Neuronal stem cell (in vitro differentiated cells): ENCODE measurements around the gene MSX2.

ENCODE experiments used
- DNase-seq: peaks from one replicate; pipeline ENCODE4 v3.0.0-alpha.2; 2013; ENCODE audit warnings: low spot score
- H2AFZ ChIP-seq: one replicate; pipeline ENCODE4 v1.6.1; 2013; ENCODE audit warnings: mild to moderate bottlenecking, low read length, inconsistent platforms
- H2AK5ac ChIP-seq: 2 replicates; pipeline ENCODE4 v1.6.1; 2013; ENCODE audit warnings: low read depth, mild to moderate bottlenecking, inconsistent platforms, low read length, moderate library complexity, mixed read lengths
- H2BK120ac ChIP-seq: 2 replicates; pipeline ENCODE4 v1.6.1; 2013; ENCODE audit warnings: low read depth, mild to moderate bottlenecking, inconsistent platforms, low read length, moderate library complexity, mixed read lengths
- H2BK12ac ChIP-seq: one replicate; pipeline ENCODE4 v1.6.1; 2013; ENCODE audit warnings: low read length, inconsistent platforms
- H2BK15ac ChIP-seq: 2 replicates; pipeline ENCODE4 v1.6.1; 2013; ENCODE audit warnings: mild to moderate bottlenecking, low read length, inconsistent platforms, mixed read lengths
- H2BK5ac ChIP-seq: one replicate; pipeline ENCODE4 v1.6.1; 2013; ENCODE audit warnings: inconsistent platforms, mild to moderate bottlenecking, low read length, moderate library complexity
- H3K14ac ChIP-seq: one replicate; pipeline ENCODE4 v1.6.1; 2013; ENCODE audit warnings: low read length, inconsistent platforms
- H3K18ac ChIP-seq: 2 replicates; pipeline ENCODE4 v1.6.1; 2013; ENCODE audit warnings: low read length, inconsistent platforms
- H3K23ac ChIP-seq: 2 replicates; pipeline ENCODE4 v1.6.1; 2013; ENCODE audit warnings: low read depth, mild to moderate bottlenecking, mixed read lengths, low read length, inconsistent platforms; ENCODE audit not compliant: poor library complexity
- H3K27ac ChIP-seq: replicated peaks from 3 replicates; pipeline ENCODE4 v1.5.1; 2013; ENCODE audit warnings: low read length, inconsistent platforms
- H3K27me3 ChIP-seq, 3 experiments: 2 replicates each; pipeline ENCODE4 v1.6.1; 2013; ENCODE audit warnings: low read length in 3 of 3, mild to moderate bottlenecking in 2 of 3, inconsistent platforms in 1 of 3, low read depth in 1 of 3, mixed read lengths in 1 of 3, moderate library complexity in 1 of 3; ENCODE audit not compliant: control insufficient read depth in 3 of 3, insufficient read depth in 3 of 3
- H3K36me3 ChIP-seq, 2 donors: replicated peaks in 1 of 2; 2 replicates each; pipeline ENCODE4 v1.6.1; 2013; ENCODE audit warnings: low read length in 2 of 2; ENCODE audit not compliant: control insufficient read depth in 2 of 2, insufficient read depth in 2 of 2
- H3K4ac ChIP-seq: 2 replicates; pipeline ENCODE4 v1.6.1; 2013; ENCODE audit warnings: inconsistent platforms, mild to moderate bottlenecking, low read length, moderate library complexity
- H3K4me1 ChIP-seq, 2 donors: 1 replicate in 1 of 2; 2 replicates in 1 of 2; pipeline ENCODE4 v1.6.1; 2013; ENCODE audit warnings: low read length in 2 of 2, low read depth in 1 of 2; ENCODE audit not compliant: control insufficient read depth in 2 of 2, insufficient read depth in 1 of 2
- H3K4me2 ChIP-seq: one replicate; pipeline ENCODE4 v1.6.1; 2013; ENCODE audit warnings: mild to moderate bottlenecking, low read length, inconsistent platforms; ENCODE audit not compliant: insufficient read depth, poor library complexity, severe bottlenecking
- H3K4me3 ChIP-seq, 2 donors: 2 replicates each; pipeline ENCODE4 v1.5.1; 2013; ENCODE audit warnings: low read length in 2 of 2, mild to moderate bottlenecking in 2 of 2, inconsistent platforms in 1 of 2, moderate library complexity in 1 of 2
- H3K79me1 ChIP-seq: one replicate; pipeline ENCODE4 v1.6.1; 2013; ENCODE audit warnings: low read depth, mild to moderate bottlenecking, inconsistent platforms, low read length, moderate library complexity
- H3K9ac ChIP-seq: one replicate; pipeline ENCODE4 v1.6.1; 2013; ENCODE audit warnings: mild to moderate bottlenecking, low read depth, low read length, inconsistent platforms; ENCODE audit not compliant: poor library complexity
- H3K9me3 ChIP-seq, 2 donors: replicated peaks in 1 of 2; 2 replicates each; pipeline versions ENCODE3 to v1.6.1; 2013; ENCODE audit warnings: low read length in 2 of 2, mild to moderate bottlenecking in 2 of 2, inconsistent platforms in 1 of 2, low read depth in 1 of 2, mixed read lengths in 1 of 2, moderate library complexity in 1 of 2; ENCODE audit not compliant: control insufficient read depth in 2 of 2, insufficient read depth in 1 of 2
- H4K8ac ChIP-seq: one replicate; pipeline ENCODE4 v1.6.1; 2013; ENCODE audit warnings: low read depth, mild to moderate bottlenecking, inconsistent platforms, low read length, moderate library complexity
- H4K91ac ChIP-seq: one replicate; pipeline ENCODE4 v1.6.1; 2013; ENCODE audit warnings: low read length, low read depth, mild to moderate bottlenecking, inconsistent platforms; ENCODE audit not compliant: poor library complexity
- WGBS, 2 donors: extraction: QIAGEN DNeasy Blood & Tissue Kit; methylation state at CpG; one replicate each; pipeline ENCODE4 v1.1.7; 2013; ENCODE audit warnings: missing lambda C conversion rate in 2 of 2, mixed read lengths in 1 of 2; ENCODE audit not compliant: insufficient read length in 2 of 2, insufficient replicate concordance in 1 of 2; ENCODE audit errors: extremely low coverage in 2 of 2; 5-methylcytosine and 5-hydroxymethylcytosine counted together

The MSX2 gene

GRCh38 chr5:174732036-174733020 is 7.9 kb downstream of the MSX2 start:
- Histone ChIP-seq H4K8ac (no peak overlapping the region), H3K4me3 (peak overlapping the region in 1 of 2 donors; percentile 3), H4K91ac (no peak overlapping the region), H2BK5ac (no peak overlapping the region), H3K23ac (no peak overlapping the region), H2AFZ (peak overlapping the region; percentile 22), H3K27me3 (peaks cover 45 to 98% (median 90%) of the 10 kb centered on the region in 3 experiments), H3K4me1 (peaks cover 0 to 8% of the 10 kb centered on the region in 2 donors), H3K4ac (no peak overlapping the region), H3K27ac (no peak overlapping the region), H3K9ac (no peak overlapping the region), H3K4me2 (peak overlapping the region; percentile 29), H3K36me3 (no peaks in the 10 kb centered on the region), H2BK120ac (no peak overlapping the region), H3K18ac (peak overlapping the region; percentile 51), H3K79me1 (no peaks in the 10 kb centered on the region), H2AK5ac (no peak overlapping the region), H3K14ac (peak overlapping the region; percentile 33), H3K9me3 (no peaks in the 10 kb centered on the region), H2BK12ac (no peak overlapping the region), H2BK15ac (peak overlapping the region; percentile 62)
- no CpG with 5 or more reads among the region's 62 CpGs for WGBS, 2 donors
- no peak for DNase-seq

GRCh38 chr5:174733091-174733690 is 8.8 kb downstream of the MSX2 start:
- no peak overlapping the region for H2BK120ac ChIP-seq
- WGBS, 2 donors: no CpG with 5 or more reads among the region's 15 CpGs
- no peaks in the 10 kb centered on the region for H3K36me3 ChIP-seq
- no peak overlapping the region for H3K18ac ChIP-seq
- H3K4me3 ChIP-seq: no peak overlapping the region
- peaks cover 0 to 8% of the 10 kb centered on the region in 2 donors for H3K4me1 ChIP-seq
- H3K79me1 ChIP-seq: no peaks in the 10 kb centered on the region
- H3K4me2 ChIP-seq: no peak overlapping the region
- no peak overlapping the region for H4K91ac ChIP-seq
- no peak overlapping the region for H2BK12ac ChIP-seq
- no peak for DNase-seq
- no peak overlapping the region for H2AFZ ChIP-seq
- no peak overlapping the region for H3K23ac ChIP-seq
- no peak overlapping the region for H3K27ac ChIP-seq
- H2BK5ac ChIP-seq: no peak overlapping the region
- H2BK15ac ChIP-seq: no peak overlapping the region
- no peak overlapping the region for H4K8ac ChIP-seq
- no peaks in the 10 kb centered on the region for H3K9me3 ChIP-seq
- H3K27me3 ChIP-seq: peaks cover 41 to 89% (median 86%) of the 10 kb centered on the region in 3 experiments
- no peak overlapping the region for H2AK5ac ChIP-seq
- H3K9ac ChIP-seq: no peak overlapping the region
- H3K14ac ChIP-seq: peak overlapping the region; percentile 72
- no peak overlapping the region for H3K4ac ChIP-seq

GRCh38 chr5:174733836-174734235 is 9.5 kb downstream of the MSX2 start:
- H3K4ac ChIP-seq: no peak overlapping the region
- H3K27me3 ChIP-seq: peaks cover 41 to 84% (median 83%) of the 10 kb centered on the region in 3 experiments
- no peak overlapping the region for H3K18ac ChIP-seq
- no peak overlapping the region for H2BK5ac ChIP-seq
- no peaks in the 10 kb centered on the region for H3K9me3 ChIP-seq
- no peak overlapping the region for H4K8ac ChIP-seq
- peaks cover 0 to 8% of the 10 kb centered on the region in 2 donors for H3K4me1 ChIP-seq
- H3K9ac ChIP-seq: no peak overlapping the region
- H3K36me3 ChIP-seq: no peaks in the 10 kb centered on the region
- H4K91ac ChIP-seq: no peak overlapping the region
- DNase-seq: no peak
- H3K14ac ChIP-seq: no peak overlapping the region
- H2BK15ac ChIP-seq: no peak overlapping the region
- no peak overlapping the region for H3K23ac ChIP-seq
- H2AK5ac ChIP-seq: no peak overlapping the region
- H2AFZ ChIP-seq: no peak overlapping the region
- H2BK120ac ChIP-seq: no peak overlapping the region
- no CpG with 5 or more reads among the region's 3 CpGs for WGBS, 2 donors
- no peak overlapping the region for H3K27ac ChIP-seq
- H3K4me3 ChIP-seq: no peak overlapping the region
- H3K79me1 ChIP-seq: no peaks in the 10 kb centered on the region
- H2BK12ac ChIP-seq: no peak overlapping the region
- no peak overlapping the region for H3K4me2 ChIP-seq
